HUES48 (cell line): ENCODE measurements around the gene MTHFD1.
A peak's percentile ranks its signal among the peaks of the same experiment; 100 is the strongest.
"Not testable (repeated sequence)": the region's sequence is repeated elsewhere in the genome, so short reads cannot be mapped to it uniquely, and the experiment has no call there.

Experiments
- H3K27ac ChIP-seq: one replicate; pipeline ENCODE4 v1.7.0; 2013; ENCODE audit warnings: low read depth, low read length, inconsistent platforms
- H3K27me3 ChIP-seq: 2 replicates; pipeline ENCODE4 v1.6.1; 2013; ENCODE audit warnings: mild to moderate bottlenecking, low read length; ENCODE audit not compliant: control insufficient read depth, insufficient read depth
- H3K36me3 ChIP-seq: 2 replicates; pipeline ENCODE4 v1.6.1; 2013; ENCODE audit warnings: low read length; ENCODE audit not compliant: control insufficient read depth, insufficient read depth
- H3K4me1 ChIP-seq: 2 replicates; pipeline ENCODE4 v1.6.1; 2013; ENCODE audit warnings: mild to moderate bottlenecking, low read length; ENCODE audit not compliant: control insufficient read depth, insufficient read depth
- H3K4me3 ChIP-seq: 2 replicates; pipeline ENCODE4 v1.5.1; 2013; ENCODE audit warnings: mild to moderate bottlenecking, low read depth, low read length
- H3K9ac ChIP-seq: 2 replicates; pipeline ENCODE4 v1.6.1; 2013; ENCODE audit warnings: mild to moderate bottlenecking, low read depth, low read length, moderate library complexity
- H3K9me3 ChIP-seq: 2 replicates; pipeline ENCODE4 v1.6.1; 2013; ENCODE audit warnings: low read length; ENCODE audit not compliant: control insufficient read depth, insufficient read depth

Gene MTHFD1

DNA sequence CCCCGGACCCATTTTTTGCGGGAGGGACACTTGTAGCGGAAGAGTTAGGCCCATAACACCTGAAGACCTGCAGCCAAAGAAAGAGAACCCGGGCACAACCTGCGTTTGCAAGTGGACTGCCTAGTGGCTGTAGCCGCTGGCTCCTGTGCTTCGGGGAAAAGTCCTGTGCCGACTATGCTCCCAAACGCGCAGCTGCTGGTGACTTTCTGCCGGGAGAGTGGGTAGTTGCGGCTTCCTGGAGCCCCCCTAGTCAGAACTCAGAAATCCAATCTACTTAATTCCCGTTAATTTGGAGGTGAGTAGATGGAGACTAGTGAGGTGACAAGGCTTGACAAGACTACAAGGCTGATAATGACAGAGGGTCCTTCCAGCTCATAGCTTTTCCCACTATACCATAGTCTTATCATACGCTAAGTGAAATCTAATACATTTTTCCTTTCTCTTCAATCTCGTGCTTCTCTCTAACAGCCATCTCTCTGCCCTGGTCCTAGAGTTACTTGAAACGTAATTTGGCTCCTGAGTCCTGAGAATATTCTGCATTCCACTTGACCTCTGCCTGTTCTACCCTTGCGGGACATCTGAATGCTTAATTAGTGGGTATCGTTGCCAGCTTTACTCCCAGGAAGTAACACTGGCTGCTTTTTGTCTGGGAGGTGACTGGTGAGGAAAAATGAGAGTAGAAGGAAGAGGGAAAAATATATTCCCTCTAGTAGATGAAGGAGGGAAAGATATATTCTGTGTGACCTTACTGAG, 556 bp downstream of the MTHFD1 start:
- H3K27me3 ChIP-seq = no peaks in the 10 kb centered on the region
- H3K4me1 ChIP-seq = peaks cover 23% of the 10 kb centered on the region
- peak overlapping the region; percentile 77 for H3K4me3 ChIP-seq
- H3K36me3 ChIP-seq = peaks cover 11% of the 10 kb centered on the region
- peak overlapping the region; percentile 76 for H3K9ac ChIP-seq
- H3K27ac ChIP-seq = peak overlapping the region; percentile 96
- H3K9me3 ChIP-seq = no peaks in the 10 kb centered on the region

DNA sequence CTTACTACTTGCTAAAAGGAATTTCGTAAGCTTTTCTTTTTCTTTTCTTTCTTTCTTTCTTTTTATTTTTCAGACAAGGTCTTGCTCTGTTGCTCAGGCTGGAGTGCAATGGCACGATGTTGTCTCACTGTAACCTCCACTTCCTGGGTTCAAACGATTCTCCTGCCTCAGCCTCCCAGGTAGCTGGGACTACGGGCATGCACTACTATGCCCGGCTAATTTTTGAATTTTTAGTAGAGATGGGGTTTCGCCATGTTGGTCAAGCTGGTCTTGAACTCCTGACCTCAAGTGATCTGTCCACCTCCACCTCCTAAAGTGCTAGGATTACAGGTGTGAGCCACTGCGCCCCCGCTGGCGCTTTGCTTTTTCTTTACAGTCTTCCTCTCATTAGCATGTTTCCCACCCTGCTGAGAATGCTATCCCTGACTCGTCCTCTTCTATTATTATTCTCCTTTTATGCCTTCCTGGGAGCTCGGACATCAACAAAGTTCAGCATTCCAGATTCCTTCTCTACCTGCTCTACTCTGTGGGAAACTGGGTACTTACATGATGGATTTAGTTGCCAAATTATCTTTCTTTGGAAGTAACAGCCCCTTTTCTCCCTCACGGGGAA, 3.1 kb downstream of the MTHFD1 start:
- H3K4me1 ChIP-seq = peaks cover 36% of the 10 kb centered on the region
- H3K9ac ChIP-seq = 0 out of 2 replicates have a peak overlapping the region, but pooled peaks have one; percentile 36
- peaks cover 24% of the 10 kb centered on the region for H3K36me3 ChIP-seq
- H3K9me3 ChIP-seq = no peaks in the 10 kb centered on the region
- no peaks in the 10 kb centered on the region for H3K27me3 ChIP-seq
- peak overlapping the region; percentile 50 for H3K4me3 ChIP-seq
- H3K27ac ChIP-seq = peak overlapping the region; percentile 99

DNA sequence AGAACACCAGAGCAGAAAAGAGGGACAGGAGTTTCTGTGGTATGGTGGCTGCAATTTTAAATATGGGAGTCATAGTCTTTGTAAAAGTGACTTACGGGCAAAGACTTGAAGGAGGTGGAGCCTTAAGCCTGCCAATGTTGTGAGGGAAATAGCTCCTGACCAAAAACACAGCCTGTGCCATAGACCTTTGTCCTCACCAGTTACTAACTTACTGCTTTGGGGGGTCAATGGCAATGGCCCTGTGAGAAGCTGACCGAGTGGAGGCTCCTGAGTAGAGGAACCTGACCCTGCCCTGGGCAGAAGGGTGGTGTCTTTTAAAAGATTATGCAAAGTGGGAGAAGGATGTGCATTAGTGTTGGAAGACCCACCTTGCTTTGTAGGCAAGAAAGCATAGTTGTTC, 3.8 kb downstream of the MTHFD1 start:
- Histone ChIP-seq H3K9me3 (no peaks in the 10 kb centered on the region), H3K4me1 (peaks cover 36% of the 10 kb centered on the region), H3K4me3 (peak overlapping the region; percentile 50), H3K9ac (peak overlapping the region; percentile 36), H3K27me3 (no peaks in the 10 kb centered on the region), H3K36me3 (peaks cover 24% of the 10 kb centered on the region), H3K27ac (peak overlapping the region; percentile 99)

DNA sequence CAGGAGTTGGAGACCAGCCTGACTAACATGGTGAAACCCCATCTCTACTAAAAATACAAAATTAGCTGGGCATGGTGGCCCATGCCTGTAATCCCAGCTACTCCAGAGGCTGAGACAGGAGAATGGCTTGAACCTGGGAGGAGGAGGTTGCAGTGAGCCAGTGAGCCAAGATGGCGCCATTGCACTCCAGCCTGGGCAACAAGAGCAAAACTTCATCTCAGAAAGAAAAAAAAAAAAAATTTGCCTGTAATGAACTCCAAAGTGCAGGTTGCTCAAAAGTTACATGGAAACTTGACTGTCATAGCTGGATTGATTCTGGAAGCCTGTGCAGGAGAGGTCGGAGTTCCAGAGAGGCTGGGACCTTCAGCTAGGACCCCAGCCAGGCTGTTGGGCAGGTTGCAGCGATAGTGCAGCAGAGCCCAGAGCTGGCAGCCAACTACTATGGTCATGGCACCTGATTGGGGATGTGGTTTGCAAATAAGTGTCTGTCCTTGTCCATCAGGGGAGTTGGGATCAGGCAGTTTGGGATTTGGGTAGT, 5.1 kb downstream of the MTHFD1 start:
- H3K27me3 ChIP-seq, H3K4me3 ChIP-seq, H3K9me3 ChIP-seq, H3K27ac ChIP-seq, H3K9ac ChIP-seq: not testable (repeated sequence)
- H3K36me3 ChIP-seq = peaks cover 24% of the 10 kb centered on the region
- peaks cover 36% of the 10 kb centered on the region for H3K4me1 ChIP-seq

DNA sequence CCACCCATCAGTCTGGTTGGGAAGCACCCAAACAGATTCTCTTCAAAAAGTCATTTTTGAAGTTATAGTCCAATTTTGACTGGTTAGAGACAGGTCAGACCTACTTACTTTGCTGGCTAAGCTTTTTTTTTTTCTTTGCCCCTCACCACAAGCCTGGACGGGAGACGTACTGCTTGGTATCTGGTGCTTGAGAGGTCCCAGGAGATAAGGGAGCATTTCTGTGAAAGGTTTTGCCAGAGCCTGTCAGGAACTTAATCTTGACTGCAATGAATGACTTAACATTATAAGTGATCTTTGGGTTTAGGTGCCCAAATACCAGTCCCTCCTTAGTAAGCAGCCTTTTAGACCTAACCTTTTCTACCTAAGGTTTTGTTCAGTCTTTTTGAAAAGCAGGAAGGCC, 6.3 kb downstream of the MTHFD1 start:
- Histone ChIP-seq H3K36me3 (peaks cover 27% of the 10 kb centered on the region), H3K9ac (no peak overlapping the region), H3K4me3 (no peak overlapping the region), H3K4me1 (peaks cover 36% of the 10 kb centered on the region), H3K27me3 (no peaks in the 10 kb centered on the region), H3K9me3 (no peaks in the 10 kb centered on the region), H3K27ac (no peak overlapping the region)

DNA sequence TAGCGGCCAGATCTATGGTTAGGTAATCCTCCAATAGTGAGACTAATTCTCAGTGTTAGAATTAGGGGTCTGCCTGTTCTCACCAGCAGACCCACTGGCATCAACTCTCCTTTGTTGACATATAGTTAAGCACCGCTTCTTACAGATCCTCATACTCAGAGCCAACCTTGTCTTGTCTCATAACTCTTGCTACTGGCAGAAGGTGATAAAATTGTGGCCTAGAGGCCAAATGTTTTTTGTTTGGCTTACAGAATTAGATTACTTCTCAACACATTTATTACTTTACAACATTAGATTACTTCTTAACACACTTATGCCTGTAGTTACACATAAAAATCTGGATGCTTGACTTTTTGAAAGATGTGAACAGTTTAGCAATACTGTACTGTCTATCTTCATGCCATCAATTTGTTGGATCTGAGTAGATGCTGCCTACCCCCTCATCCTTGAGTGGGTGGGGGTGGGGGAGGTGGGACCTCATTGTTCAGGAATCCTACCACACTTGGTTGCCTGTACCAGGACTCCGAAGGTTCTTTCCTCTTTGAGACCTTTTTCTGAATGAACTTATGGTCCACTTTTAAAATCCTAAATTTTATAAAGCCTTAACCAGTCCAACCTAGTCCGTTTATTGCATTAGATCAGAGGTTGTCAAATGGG, 7.0 kb downstream of the MTHFD1 start:
- no peak overlapping the region for H3K27ac ChIP-seq
- H3K9ac ChIP-seq = no peak overlapping the region
- no peaks in the 10 kb centered on the region for H3K27me3 ChIP-seq
- H3K4me1 ChIP-seq = peaks cover 33% of the 10 kb centered on the region
- H3K36me3 ChIP-seq = peaks cover 27% of the 10 kb centered on the region
- no peaks in the 10 kb centered on the region for H3K9me3 ChIP-seq
- no peak overlapping the region for H3K4me3 ChIP-seq

DNA sequence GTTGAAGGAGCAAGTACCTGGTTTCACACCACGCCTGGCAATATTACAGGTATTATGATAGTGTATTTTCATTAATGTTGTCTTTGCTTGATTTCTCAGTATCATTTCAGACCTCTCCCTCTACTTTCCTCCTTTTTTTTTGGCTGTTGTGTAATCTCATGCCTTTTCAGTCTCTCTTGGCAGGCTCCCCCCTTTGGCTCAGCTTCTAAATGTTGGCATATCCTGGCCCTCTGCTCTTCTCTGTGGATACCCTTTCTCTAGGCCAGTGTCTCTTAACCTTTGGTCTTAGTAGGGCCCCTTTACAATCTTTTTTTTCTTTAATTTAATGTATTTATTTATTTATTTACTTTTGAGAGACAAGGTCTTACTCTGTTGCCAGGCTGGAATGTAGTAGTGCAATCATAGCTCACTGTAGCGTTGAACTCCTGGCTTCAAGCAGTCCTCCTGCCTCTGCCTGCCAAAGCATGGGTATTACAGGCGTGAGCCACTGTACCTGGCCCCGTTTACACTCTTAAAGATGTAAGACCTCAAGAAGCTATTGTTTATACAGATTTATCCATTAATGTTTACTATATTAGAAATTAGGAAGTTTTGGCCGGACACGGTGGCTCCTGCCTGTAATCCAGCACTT, 12.8 kb downstream of the MTHFD1 start:
- Histone ChIP-seq H3K9me3 (no peaks in the 10 kb centered on the region), H3K4me3 (no peak overlapping the region), H3K4me1 (no peaks in the 10 kb centered on the region; the same call in 1 of the 2 replicates), H3K27me3 (no peaks in the 10 kb centered on the region), H3K27ac (no peak overlapping the region), H3K9ac (no peak overlapping the region), H3K36me3 (peaks cover 50% of the 10 kb centered on the region)

DNA sequence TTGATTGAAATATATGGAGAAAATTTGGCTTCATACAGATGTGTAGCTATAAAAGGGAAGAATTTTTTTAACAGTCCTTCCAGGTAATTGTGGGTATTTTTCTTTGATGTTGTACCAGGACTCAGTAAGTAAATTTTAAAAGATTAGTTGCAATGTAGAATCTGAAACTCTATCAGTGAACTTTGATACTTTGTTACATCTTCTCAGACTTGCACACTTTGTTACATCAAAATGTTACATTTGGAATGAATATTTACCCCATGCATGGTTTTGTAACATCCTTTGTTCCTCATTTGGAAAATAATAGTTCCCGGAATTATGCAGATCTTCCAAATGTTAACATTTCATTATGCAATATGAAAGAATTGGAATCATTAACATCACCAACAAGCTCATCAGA, 13.8 kb downstream of the MTHFD1 start:
- Histone ChIP-seq H3K9ac (no peak overlapping the region), H3K27me3 (no peaks in the 10 kb centered on the region), H3K36me3 (peaks cover 55% of the 10 kb centered on the region), H3K27ac (no peak overlapping the region), H3K4me3 (no peak overlapping the region), H3K9me3 (no peaks in the 10 kb centered on the region), H3K4me1 (no peaks in the 10 kb centered on the region; the same call in 1 of the 2 replicates)

DNA sequence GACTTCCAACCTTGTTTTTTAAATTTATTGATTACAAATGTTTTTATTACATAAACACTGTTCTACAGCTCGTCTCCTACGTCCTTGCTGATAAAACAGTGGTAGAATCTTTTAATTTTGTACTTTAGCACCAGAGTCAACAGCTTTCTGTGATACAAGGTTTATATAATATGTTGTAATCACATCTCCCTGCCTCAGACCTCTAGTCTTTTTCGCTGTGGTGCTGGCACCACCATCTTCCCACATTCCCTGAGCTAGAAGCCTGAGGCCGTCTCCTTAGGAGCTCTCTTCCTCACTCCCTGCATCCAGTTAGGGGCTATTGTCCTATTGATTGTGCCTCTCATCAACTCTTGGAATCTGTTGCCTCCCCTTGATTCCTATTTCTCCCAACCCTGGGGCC, 17.1 kb downstream of the MTHFD1 start:
- peaks cover 74% of the 10 kb centered on the region for H3K36me3 ChIP-seq
- H3K9ac ChIP-seq = no peak overlapping the region
- H3K9me3 ChIP-seq = no peaks in the 10 kb centered on the region
- no peaks in the 10 kb centered on the region; the same call in 1 of the 2 replicates for H3K4me1 ChIP-seq
- no peak overlapping the region for H3K27ac ChIP-seq
- H3K4me3 ChIP-seq = no peak overlapping the region
- H3K27me3 ChIP-seq = no peaks in the 10 kb centered on the region

DNA sequence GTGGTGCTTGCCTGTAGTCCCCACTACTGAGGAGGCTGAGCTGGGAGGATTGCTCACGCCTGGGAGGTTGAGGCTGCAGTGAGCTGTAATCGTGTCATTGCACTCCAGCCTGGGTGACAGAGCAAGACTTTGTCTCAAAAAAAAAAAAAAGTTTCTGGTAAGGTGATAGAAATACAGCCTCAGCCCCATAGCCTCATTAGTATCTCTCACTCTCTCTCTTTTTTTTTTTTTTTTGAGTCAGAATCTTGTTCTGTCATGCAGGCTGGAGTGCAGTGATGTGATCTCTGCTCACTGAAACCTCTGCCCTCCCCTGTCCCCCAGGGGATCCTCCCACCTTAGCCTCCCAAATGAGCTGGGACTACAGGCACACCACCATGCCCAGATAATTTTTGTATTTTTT, 19.2 kb downstream of the MTHFD1 start:
- H3K9me3 ChIP-seq = no peaks in the 10 kb centered on the region
- no peaks in the 10 kb centered on the region; the same call in 1 of the 2 replicates for H3K4me1 ChIP-seq
- no peak overlapping the region for H3K27ac ChIP-seq
- peaks cover 73% of the 10 kb centered on the region for H3K36me3 ChIP-seq
- H3K27me3 ChIP-seq = no peaks in the 10 kb centered on the region
- no peak overlapping the region for H3K4me3 ChIP-seq
- H3K9ac ChIP-seq = no peak overlapping the region
